ENCODE measurements around the gene TSC1.
A peak's percentile ranks its signal among the peaks of the same experiment; 100 is the strongest.

- TF ChIP-seq CTCF (IDR thresholded peaks at IDR 0.05) (no peak), POLR2A (IDR thresholded peaks at IDR 0.05) (peak in 1 of 2 donors; percentile 12)
Measured at GRCh38 chr9:132894862-132895835, 49.3 kb downstream of the TSC1 start.

Measured in thyroid gland (tissue), 4 donors.